GM13976 (cell line): ENCODE results near the gene OR5C1.

Source experiments
- DNase-seq: peaks from one replicate; pipeline ENCODE4 v3.0.0; 2012; ENCODE audit warnings: low spot score
- CTCF ChIP-seq: IDR thresholded peaks from 2 replicates; pipeline ENCODE4 v1.5.1; 2012; ENCODE audit warnings: borderline replicate concordance, mild to moderate bottlenecking; ENCODE audit not compliant: insufficient read depth; ENCODE audit errors: extremely low read depth, missing control alignments, control extremely low read depth
- in situ Hi-C: fragments of 300-500 bp; cut with MboI; formaldehyde crosslinking; loops from one replicate; pipeline ENCODE4 v1.12.0; 2022; ENCODE audit warnings: low sequenced_read_pairs, mixed read lengths, inconsistent platforms; ENCODE audit not compliant: unreplicated experiment

The OR5C1 gene

GRCh38 chr9:122779181-122779580, 9.6 kb upstream of the OR5C1 start:
- in situ Hi-C loops, result no loop called here
- no peak for TF ChIP-seq CTCF

GRCh38 chr9:122780026-122780425, 8.7 kb upstream of the OR5C1 start:
- DNase-seq, result no peak
- no peak for TF ChIP-seq CTCF
- in situ Hi-C loops, result no loop called here

More at GRCh38 chr9:122779181-122779580, 9.6 kb upstream of the OR5C1 start:
- no peak for DNase-seq

GRCh38 chr9:122781671-122782070, 7.1 kb upstream of the OR5C1 start:
- DNase-seq, result no peak
- TF ChIP-seq CTCF, result no peak
- in situ Hi-C loops, result no loop called here

- in situ Hi-C loops, result no loop called here
- TF ChIP-seq CTCF, result no peak
- DNase-seq, result no peak
Measured at GRCh38 chr9:122785269-122785668, 3.5 kb upstream of the OR5C1 start.

GRCh38 chr9:122786338-122786737, 2.4 kb upstream of the OR5C1 start:
- DNase-seq, result no peak
- TF ChIP-seq CTCF, result no peak
- in situ Hi-C loops, result no loop called here

- in situ Hi-C loops, result no loop called here
- no peak for DNase-seq
- no peak for TF ChIP-seq CTCF
Measured at GRCh38 chr9:122789256-122790046, 718 bp downstream of the OR5C1 start.
